IMR-90 (cell line): Measurements from ENCODE around the gene FARS2.

Source experiments
- BHLHE40 ChIP-seq: fragments of 150-350 bp; IDR thresholded peaks from 2 replicates; pipeline ENCODE4 v1.6.1; 2016; ENCODE audit warnings: mild to moderate bottlenecking, low read depth, low read length
- CEBPB ChIP-seq: IDR thresholded peaks from 2 replicates; pipeline ENCODE4 v1.6.1; 2012; ENCODE audit warnings: low read depth, low read length, improper control_type of control experiment
- ELK1 ChIP-seq: fragments of 150-350 bp; IDR thresholded peaks from 2 replicates; pipeline ENCODE4 v1.6.1; 2016; ENCODE audit warnings: low read depth, mild to moderate bottlenecking, low read length, moderate library complexity, borderline replicate concordance
- MAFK ChIP-seq: IDR thresholded peaks from 2 replicates; pipeline ENCODE4 v1.6.1; 2012; ENCODE audit warnings: low read depth, low read length, improper control_type of control experiment
- MXI1 ChIP-seq: IDR thresholded peaks from 2 replicates; pipeline ENCODE4 v1.6.1; 2012; ENCODE audit warnings: low read depth, mild to moderate bottlenecking, low read length, moderate library complexity, borderline replicate concordance
- NFE2L2 ChIP-seq: fragments of 150-350 bp; IDR thresholded peaks from 2 replicates; pipeline ENCODE4 v1.6.1; 2016; ENCODE audit warnings: low read depth, mild to moderate bottlenecking, low read length
- POLR2A ChIP-seq: IDR thresholded peaks from 2 replicates; pipeline ENCODE4 v1.6.1; 2012; ENCODE audit warnings: mild to moderate bottlenecking, low read depth, low read length
- RAD21 ChIP-seq: IDR thresholded peaks from 2 replicates; pipeline ENCODE4 v1.6.1; 2012; ENCODE audit warnings: low read length, improper control_type of control experiment
- RFX5 ChIP-seq: IDR thresholded peaks from 2 replicates; pipeline ENCODE4 v1.8.0; 2012; ENCODE audit warnings: low read depth, mild to moderate bottlenecking, low read length, moderate library complexity
- SMC3 ChIP-seq: fragments of 150-350 bp; IDR thresholded peaks from 2 replicates; pipeline ENCODE4 v1.6.1; 2016; ENCODE audit warnings: low read depth, mild to moderate bottlenecking, antibody characterized with exemption, low read length, moderate library complexity
- USF2 ChIP-seq: fragments of 150-350 bp; IDR thresholded peaks from 2 replicates; pipeline ENCODE4 v1.6.1; 2017; ENCODE audit warnings: mild to moderate bottlenecking, antibody characterized with exemption, low read length, low read depth
- TF ChIP-seq, protein P1 (sequence below): conservative IDR thresholded peaks from 2 replicates; pipeline ENCODE4 v1.5.1; 2012; ENCODE audit warnings: mild to moderate bottlenecking, low read depth, low read length, improper control_type of control experiment

- TF ChIP-seq, protein P1, sequence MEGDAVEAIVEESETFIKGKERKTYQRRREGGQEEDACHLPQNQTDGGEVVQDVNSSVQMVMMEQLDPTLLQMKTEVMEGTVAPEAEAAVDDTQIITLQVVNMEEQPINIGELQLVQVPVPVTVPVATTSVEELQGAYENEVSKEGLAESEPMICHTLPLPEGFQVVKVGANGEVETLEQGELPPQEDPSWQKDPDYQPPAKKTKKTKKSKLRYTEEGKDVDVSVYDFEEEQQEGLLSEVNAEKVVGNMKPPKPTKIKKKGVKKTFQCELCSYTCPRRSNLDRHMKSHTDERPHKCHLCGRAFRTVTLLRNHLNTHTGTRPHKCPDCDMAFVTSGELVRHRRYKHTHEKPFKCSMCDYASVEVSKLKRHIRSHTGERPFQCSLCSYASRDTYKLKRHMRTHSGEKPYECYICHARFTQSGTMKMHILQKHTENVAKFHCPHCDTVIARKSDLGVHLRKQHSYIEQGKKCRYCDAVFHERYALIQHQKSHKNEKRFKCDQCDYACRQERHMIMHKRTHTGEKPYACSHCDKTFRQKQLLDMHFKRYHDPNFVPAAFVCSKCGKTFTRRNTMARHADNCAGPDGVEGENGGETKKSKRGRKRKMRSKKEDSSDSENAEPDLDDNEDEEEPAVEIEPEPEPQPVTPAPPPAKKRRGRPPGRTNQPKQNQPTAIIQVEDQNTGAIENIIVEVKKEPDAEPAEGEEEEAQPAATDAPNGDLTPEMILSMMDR: no peak
- TF ChIP-seq SMC3 (no peak), POLR2A (no peak), NFE2L2 (no peak), CEBPB (no peak), MAFK (no peak), RFX5 (no peak), RAD21 (no peak), ELK1 (no peak), MXI1 (no peak), USF2 (no peak), BHLHE40 (no peak)
These were observed 525.8 kb downstream of the FARS2 start for GRCh38 chr6:5786969-5787720.
